A673 (cell line): ENCODE results near the gene TMEM198. TPM values are rescaled to one million over a fixed set of nuclear protein-coding genes. Genes with fewer than 3 reads are reported as not detected.

Experiments used
- BruUV-seq: library from RNA; stranded (reverse); fragments of 400-500 nt; replicated peaks from 2 replicates; lab custom pipeline; 2021; lab: Mats Ljungman, UMichigan
- CTCF ChIA-PET: fragments of 300-600 bp; sonication (Branson Sonifier 250); formaldehyde crosslinking; loops from one replicate; lab custom pipeline; 2022; ENCODE audit warnings: antibody characterized with exemption; lab: Charles Lee
- POLR2A ChIA-PET: fragments of 300-600 bp; sonication (Branson Sonifier 250); formaldehyde crosslinking; loops from one replicate; lab custom pipeline; 2022; ENCODE audit warnings: antibody characterized with exemption; ENCODE audit not compliant: low non-redundant PET; lab: Charles Lee
- DNase-seq: peaks from one replicate; pipeline ENCODE4 v3.0.0-alpha.2; 2015; ENCODE audit warnings: low spot score
- H3K27ac ChIP-seq: fragments of 200-600 bp; sonication (generic); 2 replicates; pipeline ENCODE4 v1.5.1; 2016; ENCODE audit warnings: mixed run types, low read depth, mild to moderate bottlenecking, mixed read lengths, antibody characterized with exemption, low read length; ENCODE audit not compliant: poor library complexity, severe bottlenecking
- H3K27me3 ChIP-seq: fragments of 200-600 bp; sonication (generic); replicated peaks from 2 replicates; pipeline ENCODE4 v1.6.1; 2017; ENCODE audit warnings: mixed run types, low read depth, mild to moderate bottlenecking, mixed read lengths, antibody characterized with exemption, low read length; ENCODE audit not compliant: insufficient read depth, poor library complexity
- H3K36me3 ChIP-seq: fragments of 200-600 bp; sonication (generic); 2 replicates; pipeline ENCODE4 v1.6.1; 2016; ENCODE audit warnings: mixed run types, mild to moderate bottlenecking, mixed read lengths, antibody characterized with exemption, low read length; ENCODE audit not compliant: insufficient read depth, poor library complexity, severe bottlenecking
- H3K4me1 ChIP-seq: fragments of 200-600 bp; sonication (generic); 2 replicates; pipeline ENCODE4 v1.6.1; 2017; ENCODE audit warnings: mixed run types, mild to moderate bottlenecking, mixed read lengths, antibody characterized with exemption, low read length; ENCODE audit not compliant: insufficient read depth, poor library complexity, severe bottlenecking
- H3K4me3 ChIP-seq: fragments of 200-600 bp; sonication (generic); 2 replicates; pipeline ENCODE4 v1.5.1; 2016; ENCODE audit warnings: low read depth, mixed run types, mild to moderate bottlenecking, mixed read lengths, low read length; ENCODE audit not compliant: poor library complexity, severe bottlenecking
- H3K9me3 ChIP-seq: fragments of 200-600 bp; sonication (generic); 2 replicates; pipeline ENCODE4 v1.6.1; 2016; ENCODE audit warnings: mixed run types, low read depth, mild to moderate bottlenecking, mixed read lengths, antibody characterized with exemption, low read length; ENCODE audit not compliant: poor library complexity, severe bottlenecking
- EZH2 ChIP-seq: fragments of 200-600 bp; sonication (generic); IDR thresholded peaks from 2 replicates; pipeline ENCODE4 v1.6.1; 2017; ENCODE audit warnings: borderline replicate concordance, low read depth, mild to moderate bottlenecking, mixed read lengths, antibody characterized with exemption, low read length; ENCODE audit not compliant: poor library complexity, severe bottlenecking
- intact Hi-C: fragments of 100-400 bp; cut with micrococcal nuclease; formaldehyde crosslinking; loops from one replicate; pipeline ENCODE4 v1.10.0; 2022; ENCODE audit not compliant: unreplicated experiment
- total RNA-seq: library from RNA; stranded (reverse); gene quantifications from 2 replicates; pipeline ENCODE4 v1.2.3, GENCODE V29; 2021
- TF ChIP-seq, protein P1 (sequence below): fragments of 300-800, 200-600 bp; sonication (generic); conservative IDR thresholded peaks from 2 replicates; pipeline ENCODE4 v1.5.1; 2017; ENCODE audit warnings: low read depth, mild to moderate bottlenecking, antibody characterized with exemption, low read length, moderate library complexity, mixed read lengths

The TMEM198 gene
- total RNA-seq, 1 experiment from 2014 or later, result 4.6 TPM

- Histone ChIP-seq H3K4me3 (no peak overlapping the region), H3K36me3 (no peaks in the 10 kb centered on the region), H3K4me1 (peaks cover 3% of the 10 kb centered on the region), H3K9me3 (no peaks in the 10 kb centered on the region), H3K27ac (no peak overlapping the region), H3K27me3 (no peaks in the 10 kb centered on the region)
- intact Hi-C loops, result no loop called here
- no peak for DNase-seq
- no peak for TF ChIP-seq EZH2
- TF ChIP-seq, protein P1, sequence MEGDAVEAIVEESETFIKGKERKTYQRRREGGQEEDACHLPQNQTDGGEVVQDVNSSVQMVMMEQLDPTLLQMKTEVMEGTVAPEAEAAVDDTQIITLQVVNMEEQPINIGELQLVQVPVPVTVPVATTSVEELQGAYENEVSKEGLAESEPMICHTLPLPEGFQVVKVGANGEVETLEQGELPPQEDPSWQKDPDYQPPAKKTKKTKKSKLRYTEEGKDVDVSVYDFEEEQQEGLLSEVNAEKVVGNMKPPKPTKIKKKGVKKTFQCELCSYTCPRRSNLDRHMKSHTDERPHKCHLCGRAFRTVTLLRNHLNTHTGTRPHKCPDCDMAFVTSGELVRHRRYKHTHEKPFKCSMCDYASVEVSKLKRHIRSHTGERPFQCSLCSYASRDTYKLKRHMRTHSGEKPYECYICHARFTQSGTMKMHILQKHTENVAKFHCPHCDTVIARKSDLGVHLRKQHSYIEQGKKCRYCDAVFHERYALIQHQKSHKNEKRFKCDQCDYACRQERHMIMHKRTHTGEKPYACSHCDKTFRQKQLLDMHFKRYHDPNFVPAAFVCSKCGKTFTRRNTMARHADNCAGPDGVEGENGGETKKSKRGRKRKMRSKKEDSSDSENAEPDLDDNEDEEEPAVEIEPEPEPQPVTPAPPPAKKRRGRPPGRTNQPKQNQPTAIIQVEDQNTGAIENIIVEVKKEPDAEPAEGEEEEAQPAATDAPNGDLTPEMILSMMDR, result no peak
- CTCF ChIA-PET, result interaction anchor here (0.6 kb wide), 1 partner anchor 532 kb away, joined by 5 read pairs; no protein-coding TSS in a partner anchor
- BruUV-seq, result no TSS peak
- POLR2A ChIA-PET, result no interaction called here
Observed at GRCh38 chr2:219576505-219577388, 32.9 kb downstream of the TMEM198 start.

- no peak for DNase-seq
- no TSS peak for BruUV-seq
- Histone ChIP-seq H3K36me3 (no peaks in the 10 kb centered on the region), H3K4me1 (no peaks in the 10 kb centered on the region), H3K4me3 (no peak overlapping the region), H3K9me3 (no peaks in the 10 kb centered on the region), H3K27ac (no peak overlapping the region), H3K27me3 (no peaks in the 10 kb centered on the region)
- TF ChIP-seq, protein P1, result no peak
- TF ChIP-seq EZH2, result no peak
- intact Hi-C loops, result no loop called here
- POLR2A ChIA-PET, result no interaction called here
- CTCF ChIA-PET, result interaction anchor here (0.7 kb wide), 1 partner anchor 35 kb away, joined by 7 read pairs; the partner anchor contains the start of gene TMEM198
Observed at GRCh38 chr2:219578811-219579613, 35.2 kb downstream of the TMEM198 start.

GRCh38 chr2:219581346-219581745 is 37.5 kb downstream of the TMEM198 start:
- Histone ChIP-seq H3K4me3 (no peak overlapping the region), H3K36me3 (no peaks in the 10 kb centered on the region), H3K27me3 (no peaks in the 10 kb centered on the region), H3K4me1 (no peaks in the 10 kb centered on the region), H3K9me3 (no peaks in the 10 kb centered on the region), H3K27ac (no peak overlapping the region)
- TF ChIP-seq, protein P1, result no peak
- no peak for TF ChIP-seq EZH2
- ChIA-PET POLR2A (no interaction called here), CTCF (no interaction called here)
- intact Hi-C loops, result no loop called here
- no TSS peak for BruUV-seq
- no peak for DNase-seq
